OCI-LY7 (cell line): ENCODE results near the gene NEDD8. TPM values are rescaled to one million over a fixed set of nuclear protein-coding genes. Genes with fewer than 3 reads are reported as not detected.
"Not testable (repeated sequence)": the region's sequence is repeated elsewhere in the genome, so short reads cannot be mapped to it uniquely, and the experiment has no call there.

Experiments used
- BruUV-seq: library from RNA; stranded (reverse); fragments of 400-500 nt; replicated peaks from 2 replicates; lab custom pipeline; 2021; lab: Mats Ljungman, UMichigan
- CTCF ChIA-PET: fragments of 300-600 bp; sonication (Branson Sonifier 250); formaldehyde crosslinking; loops from one replicate; lab custom pipeline; 2022; ENCODE audit warnings: antibody characterized with exemption; ENCODE audit not compliant: unreplicated experiment; lab: Charles Lee
- POLR2A ChIA-PET: fragments of 300-600 bp; sonication (Branson Sonifier 250); formaldehyde crosslinking; loops from one replicate; lab custom pipeline; 2022; ENCODE audit warnings: antibody characterized with exemption; lab: Charles Lee
- DNase-seq: peaks from one replicate; pipeline ENCODE4 v3.0.0-alpha.2; 2015; ENCODE audit warnings: low spot score
- H2AFZ ChIP-seq: fragments of 200-600 bp; sonication (generic), shearing (Covaris generic); 2 replicates; pipeline ENCODE4 v1.6.1; 2014; ENCODE audit warnings: mild to moderate bottlenecking, antibody characterized with exemption, low read length, moderate library complexity
- H3K27ac ChIP-seq: fragments of 200-600 bp; sonication (generic); 2 replicates; pipeline ENCODE4 v1.5.1; 2014; ENCODE audit warnings: mixed run types, low read depth, mild to moderate bottlenecking, moderate library complexity, low read length, inconsistent platforms; ENCODE audit not compliant: poor library complexity, severe bottlenecking
- H3K36me3 ChIP-seq: fragments of 200-600 bp; sonication (generic); 2 replicates; pipeline ENCODE4 v1.6.1; 2014; ENCODE audit warnings: mild to moderate bottlenecking, antibody characterized with exemption, low read length, moderate library complexity, mixed read lengths; ENCODE audit not compliant: insufficient read depth
- H3K4me1 ChIP-seq: fragments of 200-600 bp; sonication (generic); 2 replicates; pipeline ENCODE4 v1.5.1; 2014; ENCODE audit warnings: mild to moderate bottlenecking, low read length; ENCODE audit not compliant: insufficient read depth, poor library complexity, severe bottlenecking
- H3K4me2 ChIP-seq: fragments of 200-600 bp; sonication (generic); 2 replicates; pipeline ENCODE4 v1.6.1; 2014; ENCODE audit warnings: mild to moderate bottlenecking, low read length
- H3K4me3 ChIP-seq: fragments of 200-600 bp; sonication (generic); 2 replicates; pipeline ENCODE4 v1.5.1; 2014; ENCODE audit warnings: mild to moderate bottlenecking, low read depth, low read length; ENCODE audit not compliant: poor library complexity, severe bottlenecking
- H3K79me2 ChIP-seq: fragments of 200-600 bp; sonication (generic); 2 replicates; pipeline ENCODE4 v1.6.1; 2016; ENCODE audit warnings: low read depth, mild to moderate bottlenecking, low read length, moderate library complexity, mixed read lengths; ENCODE audit not compliant: insufficient read depth
- H3K9me2 ChIP-seq: fragments of 200-600 bp; sonication (generic); 2 replicates; pipeline ENCODE4 v1.6.1; 2016; ENCODE audit warnings: mild to moderate bottlenecking, low read length, mixed read lengths; ENCODE audit not compliant: insufficient read depth
- H3K9me3 ChIP-seq: fragments of 200-600 bp; sonication (generic); 2 replicates; pipeline ENCODE4 v1.6.1; 2014; ENCODE audit warnings: mild to moderate bottlenecking, mixed run types, low read length, mixed read lengths
- H4K20me1 ChIP-seq: fragments of 200-600 bp; sonication (generic); 2 replicates; pipeline ENCODE4 v1.6.1; 2014; ENCODE audit warnings: mild to moderate bottlenecking, antibody characterized with exemption, low read length, moderate library complexity, mixed read lengths; ENCODE audit not compliant: insufficient read depth
- EZH2phosphoT487 ChIP-seq: fragments of 200-600 bp; sonication (generic); IDR thresholded peaks from 2 replicates; pipeline ENCODE4 v1.6.1; 2018; ENCODE audit warnings: low read depth, borderline replicate concordance, mild to moderate bottlenecking, mixed run types, antibody characterized with exemption, low read length, moderate library complexity, mixed read lengths
- intact Hi-C: fragments of 100-400 bp; cut with micrococcal nuclease; formaldehyde crosslinking; loops from one replicate; pipeline ENCODE4 v1.10.0; 2022; ENCODE audit not compliant: unreplicated experiment
- total RNA-seq, 2 experiments: library from RNA; depleted of rRNA in 1 of 2; stranded (reverse); fragments of >200 nt in 1 of 2; shearing (Covaris generic) in 1 of 2; gene quantifications; 2 replicates each; pipeline ENCODE4 v1.2.3, GENCODE V29; 2014 to 2022
- TF ChIP-seq, protein P1 (sequence below): fragments of 200-600 bp; sonication (generic); conservative IDR thresholded peaks from 2 replicates; pipeline ENCODE4 v1.5.1; 2014; ENCODE audit warnings: mild to moderate bottlenecking, antibody characterized with exemption, low read length, moderate library complexity, mixed read lengths

NEDD8 gene
- total RNA-seq, 2 experiments from 2014 or later: 167 to 174 TPM

DNA sequence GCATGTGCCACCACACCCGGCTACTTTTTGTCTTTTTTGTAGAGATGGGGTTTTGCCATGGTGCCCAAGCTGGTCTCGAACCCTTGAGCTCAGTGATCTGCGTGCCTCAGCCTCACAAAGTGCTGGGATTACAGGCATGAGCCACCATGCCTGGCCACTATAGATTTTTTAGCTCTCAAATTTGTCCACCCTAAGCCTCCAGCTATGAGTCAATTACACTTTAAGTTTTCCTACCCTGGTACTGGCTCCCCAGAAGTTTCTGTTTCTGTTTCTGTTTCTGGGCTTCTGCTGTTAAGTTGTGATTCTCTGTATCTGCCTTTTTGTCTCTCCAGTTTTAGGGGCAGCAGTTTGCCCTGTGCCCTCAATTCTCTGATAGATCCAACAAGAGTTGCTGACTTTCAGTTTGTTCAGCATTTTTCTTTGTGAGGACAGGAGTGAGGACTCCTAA lies 14.6 kb upstream of the NEDD8 start:
- H3K4me2 ChIP-seq: no peak overlapping the region
- no TSS peak for BruUV-seq
- ChIA-PET CTCF (interaction anchor here (1.0 kb wide), 1 partner anchor 24 kb away, joined by 4 read pairs; the partner anchor contains the start of gene RABGGTA), POLR2A (interaction anchor here (0.6 to 3.8 kb wide), 8 partner anchors 24 to 200 kb away, joined by 3 to 21 read pairs (median 4); partner anchors contain the start of genes CIDEB, EMC9 and RABGGTA)
- peak; percentile 19 for DNase-seq
- no peak for TF ChIP-seq EZH2phosphoT487
- TF ChIP-seq, protein P1, sequence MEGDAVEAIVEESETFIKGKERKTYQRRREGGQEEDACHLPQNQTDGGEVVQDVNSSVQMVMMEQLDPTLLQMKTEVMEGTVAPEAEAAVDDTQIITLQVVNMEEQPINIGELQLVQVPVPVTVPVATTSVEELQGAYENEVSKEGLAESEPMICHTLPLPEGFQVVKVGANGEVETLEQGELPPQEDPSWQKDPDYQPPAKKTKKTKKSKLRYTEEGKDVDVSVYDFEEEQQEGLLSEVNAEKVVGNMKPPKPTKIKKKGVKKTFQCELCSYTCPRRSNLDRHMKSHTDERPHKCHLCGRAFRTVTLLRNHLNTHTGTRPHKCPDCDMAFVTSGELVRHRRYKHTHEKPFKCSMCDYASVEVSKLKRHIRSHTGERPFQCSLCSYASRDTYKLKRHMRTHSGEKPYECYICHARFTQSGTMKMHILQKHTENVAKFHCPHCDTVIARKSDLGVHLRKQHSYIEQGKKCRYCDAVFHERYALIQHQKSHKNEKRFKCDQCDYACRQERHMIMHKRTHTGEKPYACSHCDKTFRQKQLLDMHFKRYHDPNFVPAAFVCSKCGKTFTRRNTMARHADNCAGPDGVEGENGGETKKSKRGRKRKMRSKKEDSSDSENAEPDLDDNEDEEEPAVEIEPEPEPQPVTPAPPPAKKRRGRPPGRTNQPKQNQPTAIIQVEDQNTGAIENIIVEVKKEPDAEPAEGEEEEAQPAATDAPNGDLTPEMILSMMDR: no peak
- H3K4me1 ChIP-seq: peaks cover 15% of the 10 kb centered on the region
- no peaks in the 10 kb centered on the region for H4K20me1 ChIP-seq
- peaks cover 2% of the 10 kb centered on the region; the same call in 1 of the 2 replicates for H3K79me2 ChIP-seq
- no peak overlapping the region for H3K4me3 ChIP-seq
- H3K9me2 ChIP-seq: no peaks in the 10 kb centered on the region
- H3K36me3 ChIP-seq: no peaks in the 10 kb centered on the region
- no peak overlapping the region for H3K27ac ChIP-seq
- no peak overlapping the region for H2AFZ ChIP-seq
- no peaks in the 10 kb centered on the region for H3K9me3 ChIP-seq
- intact Hi-C loops: no loop called here

DNA sequence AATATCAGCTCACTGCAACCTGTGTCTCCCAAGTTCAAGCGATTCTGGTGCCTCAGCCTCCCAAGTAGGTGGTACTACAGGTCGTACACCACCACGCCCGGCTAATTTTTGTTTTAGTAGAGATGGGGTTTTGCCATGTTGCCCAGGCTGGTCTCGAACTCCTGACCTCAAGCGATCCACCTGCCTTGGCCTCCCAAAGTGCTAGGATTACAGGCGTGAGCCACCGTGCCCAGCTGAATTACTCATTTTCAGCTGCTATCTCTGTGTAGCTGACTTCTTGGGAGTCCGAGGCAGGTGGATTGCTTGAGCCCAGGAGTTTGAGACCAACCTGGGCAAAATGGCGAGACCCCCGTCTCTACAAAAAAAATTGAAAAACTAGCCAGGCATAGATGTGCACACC lies 13.2 kb upstream of the NEDD8 start:
- H3K4me2 ChIP-seq, H3K9me2 ChIP-seq, H2AFZ ChIP-seq, intact Hi-C loops, H3K9me3 ChIP-seq, H3K4me3 ChIP-seq, H3K36me3 ChIP-seq, H4K20me1 ChIP-seq, H3K27ac ChIP-seq, BruUV-seq, DNase-seq: not testable (repeated sequence)
- Histone ChIP-seq H3K79me2 (peaks cover 16% of the 10 kb centered on the region; the same call in 1 of the 2 replicates), H3K4me1 (peaks cover 29% of the 10 kb centered on the region)
- ChIA-PET CTCF (interaction anchor here (0.9 kb wide), 1 partner anchor 54 kb away, joined by 3 read pairs; the partner anchor contains the start of genes DHRS1 and NOP9), POLR2A (interaction anchor here (2.0 to 3.8 kb wide), 2 partner anchors 25 to 51 kb away, joined by 10 to 21 read pairs; partner anchors contain the start of gene RABGGTA)

DNA sequence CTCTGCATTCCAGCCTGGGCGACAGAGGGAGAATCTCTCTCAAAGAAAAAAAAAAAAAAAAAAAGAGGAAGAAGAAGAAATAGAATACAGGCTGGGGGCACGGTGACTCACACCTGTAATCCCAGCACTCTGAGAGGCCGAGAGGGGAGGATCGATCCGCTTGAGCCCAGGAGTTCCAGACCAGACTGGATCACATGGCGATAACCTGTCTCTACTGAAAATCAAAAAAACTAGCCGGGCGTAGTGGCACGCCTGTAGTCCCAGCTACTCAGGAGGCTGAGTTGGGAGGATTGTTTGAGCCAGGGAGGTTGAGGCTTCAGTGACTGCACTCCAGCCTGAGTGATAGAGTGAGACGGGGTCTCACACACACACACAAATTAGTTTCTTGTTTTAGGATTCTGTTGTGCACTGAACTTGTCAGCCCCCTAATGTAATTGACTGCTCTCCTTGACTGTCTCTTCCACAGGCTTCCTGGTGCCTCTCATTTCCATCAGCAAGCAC lies 11.2 kb upstream of the NEDD8 start:
- TF ChIP-seq EZH2phosphoT487: no peak
- TF ChIP-seq, protein P1: no peak
- peaks cover 28% of the 10 kb centered on the region for H3K36me3 ChIP-seq
- BruUV-seq: no TSS peak
- peak; percentile 14 for DNase-seq
- H3K9me3 ChIP-seq: no peaks in the 10 kb centered on the region
- peak overlapping the region; percentile 92 for H3K4me2 ChIP-seq
- H3K9me2 ChIP-seq: no peaks in the 10 kb centered on the region
- H3K79me2 ChIP-seq: peaks cover 16% of the 10 kb centered on the region; the same call in 1 of the 2 replicates
- H4K20me1 ChIP-seq: no peaks in the 10 kb centered on the region
- peak overlapping the region; percentile 35; the same call in 1 of the 2 replicates for H2AFZ ChIP-seq
- CTCF ChIA-PET: interaction anchor here (0.6 to 2.2 kb wide), 5 partner anchors 37 to 128 kb away, joined by 3 to 17 read pairs (median 6); partner anchors contain the start of genes CIDEB, DHRS1 and NOP9
- H3K4me3 ChIP-seq: peak overlapping the region; percentile 82
- peak overlapping the region; percentile 90 for H3K27ac ChIP-seq
- intact Hi-C loops: loop anchor here (1.0 to 5.0 kb wide), 6 partner anchors 54 to 231 kb away; partner anchors contain the start of gene IPO4
- POLR2A ChIA-PET: interaction anchor here (0.5 to 2.3 kb wide), 19 partner anchors 11 to 1755 kb away, joined by 3 to 25 read pairs (median 4); partner anchors contain the start of genes CHMP4A, CIDEB, DHRS1 and GMPR2
- H3K4me1 ChIP-seq: peaks cover 30% of the 10 kb centered on the region
